HG03280 (cell line): Measurements from ENCODE around the gene DNAJC16.
A peak's percentile ranks its signal among the peaks of the same experiment; 100 is the strongest.
"Not testable (repeated sequence)": the region's sequence is repeated elsewhere in the genome, so short reads cannot be mapped to it uniquely, and the experiment has no call there.

Experiments
- ATAC-seq: cut with Tn5 transposase; IDR thresholded peaks from one replicate; pipeline ENCODE4 v1.9.1; 2021; ENCODE audit warnings: mild to moderate bottlenecking, moderate library complexity; ENCODE audit not compliant: unreplicated experiment

DNAJC16 gene

GRCh38 chr1:15578921-15579682 is 52.5 kb downstream of the DNAJC16 start:
- no peak for ATAC-seq

GRCh38 chr1:15579683-15580047 is 53.0 kb downstream of the DNAJC16 start:
- no peak for ATAC-seq

GRCh38 chr1:15583016-15583706 is 56.5 kb downstream of the DNAJC16 start:
- no peak for ATAC-seq

GRCh38 chr1:15584489-15585363 is 58.1 kb downstream of the DNAJC16 start, which contains the start of gene AGMAT:
Gene AGMAT (minus strand): TSS chr1:15585051. CDS start chr1:15584967, 84 bp downstream.
- ATAC-seq = peak; percentile 60

- no peak for ATAC-seq
These were observed 65.6 kb downstream of the DNAJC16 start for GRCh38 chr1:15592285-15592684.

- no peak for ATAC-seq
These were observed 69.4 kb downstream of the DNAJC16 start for GRCh38 chr1:15595809-15596617.

GRCh38 chr1:15598436-15598835 is 71.8 kb downstream of the DNAJC16 start:
- no peak for ATAC-seq

GRCh38 chr1:15603050-15603965 is 76.7 kb downstream of the DNAJC16 start:
- ATAC-seq = peak; percentile 86

- ATAC-seq = not testable (repeated sequence)
These were observed 77.3 kb downstream of the DNAJC16 start for GRCh38 chr1:15603966-15604282.

- not testable (repeated sequence) for ATAC-seq
These were observed 77.8 kb downstream of the DNAJC16 start for GRCh38 chr1:15604400-15604799.

GRCh38 chr1:15605398-15606383 is 79.0 kb downstream of the DNAJC16 start:
- no peak for ATAC-seq

- no peak for ATAC-seq
These were observed 83.0 kb downstream of the DNAJC16 start for GRCh38 chr1:15609631-15610030.

GRCh38 chr1:15610167-15610566 is 83.5 kb downstream of the DNAJC16 start:
- no peak for ATAC-seq

- ATAC-seq = peak; percentile 19
These were observed 89.9 kb downstream of the DNAJC16 start for GRCh38 chr1:15616373-15617172.

- ATAC-seq = peak; percentile 83
These were observed 90.8 kb downstream of the DNAJC16 start, which contains the start of gene DDI2 for GRCh38 chr1:15617173-15618076. Gene DDI2 (plus strand): TSS chr1:15617458. CDS start chr1:15617671, 213 bp downstream.

GRCh38 chr1:15618077-15618654 is 91.5 kb downstream of the DNAJC16 start:
- no peak for ATAC-seq
